AG04449 (cell line): ENCODE results near the gene SYT8.
"Not testable (repeated sequence)": the region's sequence is repeated elsewhere in the genome, so short reads cannot be mapped to it uniquely, and the experiment has no call there.

Experiments
- CTCF ChIA-PET: fragments of 350-600 bp; formaldehyde crosslinking; extraction: SDS; loops from one replicate; lab custom pipeline; 2021; ENCODE audit warnings: antibody characterized with exemption; lab: Yijun Ruan, JAX
- POLR2A ChIA-PET: fragments of 400-600, 350-600 bp; formaldehyde crosslinking; extraction: SDS; loops from one replicate; lab custom pipeline; 2020; ENCODE audit warnings: antibody characterized with exemption, inconsistent platforms; lab: Yijun Ruan, JAX
- DNase-seq: peaks from one replicate; pipeline ENCODE4 v3.0.0-alpha.2; 2010; ENCODE audit warnings: low read depth, low spot score
- H3K4me3 ChIP-seq: 2 replicates; pipeline ENCODE4 v1.5.1; 2011; ENCODE audit warnings: low read depth, mild to moderate bottlenecking, control low read depth, low read length
- CTCF ChIP-seq: IDR thresholded peaks from one replicate; pipeline ENCODE4 v1.5.1; 2011; ENCODE audit warnings: mild to moderate bottlenecking, moderate library complexity, low read length, control low read depth, inconsistent platforms; ENCODE audit not compliant: insufficient read depth; ENCODE audit errors: missing control alignments

SYT8 gene

GRCh38 chr11:1883346-1884302, 48.8 kb downstream of the SYT8 start:
- no peak overlapping the region for H3K4me3 ChIP-seq
- DNase-seq = no peak
- TF ChIP-seq CTCF = no peak
- ChIA-PET POLR2A (no interaction called here), CTCF (interaction anchor here (0.6 to 4.6 kb wide), 22 partner anchors 14 to 319 kb away, joined by 3 to 86 read pairs (median 10); partner anchors contain the start of genes SYT8 and TNNT3)

- POLR2A ChIA-PET = no interaction called here
- TF ChIP-seq CTCF = no peak
- no peak overlapping the region for H3K4me3 ChIP-seq
- no peak for DNase-seq
- CTCF ChIA-PET = interaction anchor here (1.3 to 4.6 kb wide), 2 partner anchors 33 to 268 kb away, joined by 5 to 86 read pairs; no protein-coding TSS in a partner anchor
These were observed 49.5 kb downstream of the SYT8 start for GRCh38 chr11:1884303-1884700.

- DNase-seq, H3K4me3 ChIP-seq, POLR2A ChIA-PET, CTCF ChIA-PET: not testable (repeated sequence)
These were observed 51.8 kb downstream of the SYT8 start for GRCh38 chr11:1886551-1886950.
